ENCODE measurements around the gene ACTL9.
"Not testable (repeated sequence)": the region's sequence is repeated elsewhere in the genome, so short reads cannot be mapped to it uniquely, and the experiment has no call there.

The ACTL9 gene, protein sequence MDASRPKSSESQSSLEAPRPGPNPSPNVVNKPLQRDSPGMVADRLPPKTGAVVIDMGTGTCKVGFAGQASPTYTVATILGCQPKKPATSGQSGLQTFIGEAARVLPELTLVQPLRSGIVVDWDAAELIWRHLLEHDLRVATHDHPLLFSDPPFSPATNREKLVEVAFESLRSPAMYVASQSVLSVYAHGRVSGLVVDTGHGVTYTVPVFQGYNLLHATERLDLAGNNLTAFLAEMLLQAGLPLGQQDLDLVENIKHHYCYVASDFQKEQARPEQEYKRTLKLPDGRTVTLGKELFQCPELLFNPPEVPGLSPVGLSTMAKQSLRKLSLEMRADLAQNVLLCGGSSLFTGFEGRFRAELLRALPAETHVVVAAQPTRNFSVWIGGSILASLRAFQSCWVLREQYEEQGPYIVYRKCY

GRCh38 chr19:8698433-8699063 is at the start of gene ACTL9:
Gene ACTL9, minus strand, starts transcription at chr19:8698795. Its CDS starts 94 bp downstream, at chr19:8698701.
- no peak for DNase-seq

GRCh38 chr19:8739291-8740065 is 40.9 kb upstream of the ACTL9 start:
- not testable (repeated sequence) for DNase-seq

DNA sequence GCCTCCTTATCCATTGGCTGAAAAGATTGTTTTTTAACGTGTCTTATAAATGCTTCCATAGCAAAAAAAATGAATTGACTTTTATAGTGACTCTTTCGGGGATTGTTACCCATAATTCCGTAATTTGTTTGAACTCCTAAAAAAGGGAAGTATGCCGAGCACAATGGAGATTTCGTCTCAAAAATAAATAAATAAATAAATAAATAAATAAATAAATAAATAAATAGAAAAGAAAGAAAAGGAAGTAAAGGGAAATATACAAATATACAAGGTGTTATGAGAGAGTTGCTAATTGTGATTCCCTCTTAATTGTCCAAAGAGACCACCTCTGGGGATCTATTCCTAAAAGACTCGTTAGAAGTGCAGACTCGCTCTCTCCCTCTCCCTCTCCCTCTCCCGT is 39.8 kb upstream of the ACTL9 start:
- DNase-seq = no peak

- no peak for DNase-seq
Observed at GRCh38 chr19:8731428-8732169, 33.0 kb upstream of the ACTL9 start.

DNA sequence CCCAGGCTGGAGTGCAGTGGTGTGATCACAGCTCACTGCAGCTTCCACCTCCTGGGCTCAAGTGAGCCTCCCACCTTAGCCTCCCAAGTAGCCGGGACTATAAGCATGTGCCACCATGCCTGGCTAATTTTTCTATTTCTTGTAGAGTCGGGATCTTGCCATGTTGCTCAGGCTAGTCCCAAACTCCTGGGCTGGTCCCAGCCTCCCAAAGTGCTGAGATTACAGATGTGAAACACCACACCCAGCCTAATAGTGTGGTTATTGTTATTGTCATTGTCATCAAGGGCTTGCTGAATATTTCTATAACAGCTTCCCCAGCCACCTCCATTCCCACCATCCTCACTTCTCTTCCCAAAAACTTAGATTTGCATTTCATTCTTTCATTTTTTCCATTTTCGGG is 25.7 kb upstream of the ACTL9 start:
- DNase-seq = no peak

DNA sequence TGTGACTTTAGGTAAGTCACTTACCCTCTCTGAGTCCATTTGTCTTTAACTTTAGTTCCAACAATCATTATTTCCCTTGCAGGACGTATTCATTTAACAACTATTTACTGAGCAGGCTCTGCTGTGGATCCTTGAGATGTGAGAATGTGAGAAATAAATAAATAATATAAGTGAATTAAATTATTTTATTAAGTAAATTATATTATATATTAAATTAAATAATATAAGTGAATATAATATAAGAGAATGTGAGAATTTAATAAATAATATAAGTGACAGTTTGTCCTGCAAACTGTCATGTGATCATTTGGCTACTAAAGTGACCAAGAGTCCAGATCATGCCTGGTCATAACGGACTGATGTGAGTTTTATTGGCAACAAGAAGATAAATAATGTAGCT is 23.4 kb upstream of the ACTL9 start:
- no peak for DNase-seq

DNA sequence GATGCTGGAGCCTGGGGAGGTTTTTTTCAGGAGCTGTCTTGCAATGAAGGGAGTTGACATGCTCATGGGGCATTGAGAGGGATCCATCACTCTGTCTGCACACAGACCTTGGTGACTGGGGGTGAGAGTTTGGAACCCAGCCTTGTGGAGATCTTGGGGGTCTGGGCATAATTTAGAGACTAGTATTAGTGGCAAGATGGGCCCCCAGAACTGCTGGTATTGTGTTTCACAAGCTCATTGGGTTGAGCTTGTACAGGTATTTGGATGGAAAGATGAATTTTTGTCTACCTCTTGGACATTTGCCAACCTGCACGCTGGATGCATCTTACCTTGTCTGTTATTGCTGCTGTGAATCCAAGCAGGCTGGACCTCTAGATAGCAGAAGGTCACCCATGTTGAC is 22.7 kb upstream of the ACTL9 start, which contains the start of gene OR2Z1:
OR2Z1 (plus strand) TSS at position 301 of the 400 bp plus-strand sequence. CDS start 9,395 bp downstream, outside the sequence.
- DNase-seq = no peak

- DNase-seq = not testable (repeated sequence)
Observed at GRCh38 chr19:8710337-8710736, 11.7 kb upstream of the ACTL9 start.

DNA sequence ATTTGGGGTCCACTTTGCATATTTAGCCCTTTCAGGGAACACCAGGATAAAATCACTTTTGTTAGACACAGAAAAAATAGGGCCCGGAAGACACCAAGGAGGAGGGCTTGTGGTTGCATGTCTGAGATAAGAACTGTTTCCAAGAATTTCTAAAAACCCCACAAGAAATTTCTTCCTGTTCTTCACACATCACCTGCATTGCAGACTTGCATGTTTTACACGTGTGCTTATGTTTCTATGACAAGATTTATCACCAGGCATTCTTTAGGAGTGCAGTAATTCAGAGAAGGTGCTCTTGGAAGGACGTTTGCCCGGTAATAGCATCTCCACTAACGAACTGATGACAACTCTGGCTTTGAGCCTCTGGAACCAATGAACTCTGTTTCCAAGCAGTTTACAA is 7.1 kb upstream of the ACTL9 start:
- no peak for DNase-seq

DNA sequence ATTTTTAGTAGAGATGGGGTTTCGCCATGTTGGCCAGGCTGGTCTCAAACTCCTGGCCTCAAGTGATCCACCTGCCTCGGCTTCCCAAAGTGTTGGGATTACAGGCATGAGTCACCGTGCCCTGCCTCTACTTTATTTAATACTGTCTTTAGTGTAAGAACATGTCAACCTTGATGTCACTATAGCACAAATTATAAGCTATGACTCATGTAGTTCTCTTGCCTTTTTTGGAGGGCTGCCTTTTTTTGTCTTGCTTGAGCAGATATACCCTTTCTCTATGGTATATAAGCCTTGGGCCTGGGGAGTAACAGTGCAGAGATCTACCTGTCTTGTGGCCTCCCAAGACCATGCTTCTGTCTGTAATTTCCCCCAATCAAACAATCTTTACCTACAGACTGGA is 6.7 kb upstream of the ACTL9 start:
- DNase-seq = not testable (repeated sequence)

GRCh38 chr19:8703223-8703622 is 4.6 kb upstream of the ACTL9 start:
- no peak for DNase-seq

GRCh38 chr19:8702350-8702749 is 3.8 kb upstream of the ACTL9 start:
- no peak for DNase-seq

- DNase-seq = no peak
Observed at GRCh38 chr19:8700956-8701355, 2.4 kb upstream of the ACTL9 start.

- no peak for DNase-seq
Observed at GRCh38 chr19:8699908-8700307, 1.3 kb upstream of the ACTL9 start.

DNA sequence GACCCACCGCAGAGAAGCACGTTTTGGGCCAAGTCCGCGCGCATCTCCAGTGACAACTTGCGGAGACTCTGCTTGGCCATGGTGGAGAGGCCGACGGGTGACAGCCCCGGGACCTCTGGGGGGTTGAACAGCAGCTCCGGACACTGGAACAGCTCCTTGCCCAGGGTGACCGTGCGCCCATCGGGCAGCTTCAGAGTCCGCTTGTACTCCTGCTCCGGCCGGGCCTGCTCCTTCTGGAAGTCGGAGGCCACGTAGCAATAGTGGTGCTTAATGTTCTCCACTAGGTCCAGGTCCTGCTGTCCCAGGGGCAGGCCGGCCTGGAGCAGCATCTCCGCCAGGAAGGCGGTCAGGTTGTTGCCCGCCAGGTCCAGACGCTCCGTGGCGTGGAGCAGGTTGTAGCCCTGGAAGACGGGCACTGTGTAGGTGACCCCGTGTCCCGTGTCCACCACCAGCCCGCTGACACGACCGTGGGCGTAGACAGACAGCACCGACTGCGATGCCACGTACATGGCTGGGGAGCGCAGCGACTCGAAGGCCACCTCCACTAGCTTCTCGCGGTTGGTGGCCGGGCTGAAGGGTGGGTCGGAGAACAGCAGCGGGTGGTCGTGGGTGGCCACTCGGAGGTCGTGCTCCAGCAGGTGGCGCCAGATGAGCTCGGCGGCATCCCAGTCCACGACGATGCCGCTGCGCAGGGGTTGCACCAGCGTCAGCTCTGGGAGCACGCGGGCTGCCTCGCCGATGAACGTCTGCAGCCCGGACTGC is 743 bp downstream of the ACTL9 start:
- DNase-seq = no peak

DNA sequence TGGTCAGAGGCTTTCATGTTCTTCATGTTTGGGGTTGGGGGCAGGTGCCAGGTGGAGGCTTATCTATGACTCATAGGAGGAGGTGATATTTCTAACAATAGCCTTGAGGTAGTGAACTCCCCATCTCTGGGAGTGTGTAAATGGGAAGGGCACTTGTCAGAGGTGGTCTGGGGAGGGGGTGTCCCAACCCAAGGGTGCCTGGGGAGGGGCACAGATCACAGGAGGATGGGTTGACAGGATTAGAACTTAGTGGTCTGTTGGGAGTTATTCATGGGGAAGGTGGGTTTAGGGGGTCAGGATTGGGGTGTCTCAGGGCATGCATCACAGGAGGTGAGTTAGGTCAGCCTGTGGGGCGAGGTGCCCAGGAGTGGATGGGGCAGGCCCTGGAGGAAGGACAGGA is 1.6 kb downstream of the ACTL9 start:
- no peak for DNase-seq

DNA sequence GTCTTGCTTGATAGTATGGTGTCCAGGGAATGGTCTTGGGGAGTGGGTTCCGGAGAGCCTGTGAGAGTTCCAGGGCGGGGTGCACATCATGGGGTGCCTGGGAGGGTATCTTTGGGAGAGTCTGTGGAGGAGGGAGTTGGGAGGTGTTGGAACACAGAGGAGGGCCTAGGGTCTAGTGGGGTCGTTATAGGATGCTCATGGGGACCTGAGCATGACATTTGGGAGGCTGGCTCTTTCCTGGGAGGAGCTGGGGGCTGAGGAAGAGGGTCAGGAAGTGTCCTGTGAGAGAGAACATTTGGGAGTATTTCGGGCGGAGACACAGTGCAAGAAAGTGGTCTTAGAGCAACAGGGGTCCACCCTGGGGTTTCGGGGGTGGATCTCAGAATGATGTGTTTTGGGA is 2.7 kb downstream of the ACTL9 start:
- DNase-seq = no peak

DNA sequence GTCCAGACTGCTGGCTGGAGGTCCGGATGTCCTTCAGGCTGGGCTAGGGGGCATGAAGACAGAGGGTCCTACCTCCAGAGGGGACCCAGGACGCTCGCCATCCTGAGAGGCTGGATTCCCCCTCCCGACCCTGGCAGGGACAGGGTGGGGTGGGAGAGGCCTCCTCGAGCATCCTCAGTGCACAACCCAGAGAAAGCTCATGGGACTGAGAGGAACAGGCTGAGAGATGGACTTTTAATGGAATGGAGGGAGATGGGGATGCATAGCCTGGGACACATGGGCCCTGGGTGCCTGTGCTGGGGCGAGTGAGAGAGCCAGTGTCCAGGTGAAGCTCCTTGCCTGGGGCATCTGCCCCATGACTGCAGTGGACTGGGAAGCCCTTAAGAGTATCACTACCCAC is 3.1 kb downstream of the ACTL9 start:
- no peak for DNase-seq

DNA sequence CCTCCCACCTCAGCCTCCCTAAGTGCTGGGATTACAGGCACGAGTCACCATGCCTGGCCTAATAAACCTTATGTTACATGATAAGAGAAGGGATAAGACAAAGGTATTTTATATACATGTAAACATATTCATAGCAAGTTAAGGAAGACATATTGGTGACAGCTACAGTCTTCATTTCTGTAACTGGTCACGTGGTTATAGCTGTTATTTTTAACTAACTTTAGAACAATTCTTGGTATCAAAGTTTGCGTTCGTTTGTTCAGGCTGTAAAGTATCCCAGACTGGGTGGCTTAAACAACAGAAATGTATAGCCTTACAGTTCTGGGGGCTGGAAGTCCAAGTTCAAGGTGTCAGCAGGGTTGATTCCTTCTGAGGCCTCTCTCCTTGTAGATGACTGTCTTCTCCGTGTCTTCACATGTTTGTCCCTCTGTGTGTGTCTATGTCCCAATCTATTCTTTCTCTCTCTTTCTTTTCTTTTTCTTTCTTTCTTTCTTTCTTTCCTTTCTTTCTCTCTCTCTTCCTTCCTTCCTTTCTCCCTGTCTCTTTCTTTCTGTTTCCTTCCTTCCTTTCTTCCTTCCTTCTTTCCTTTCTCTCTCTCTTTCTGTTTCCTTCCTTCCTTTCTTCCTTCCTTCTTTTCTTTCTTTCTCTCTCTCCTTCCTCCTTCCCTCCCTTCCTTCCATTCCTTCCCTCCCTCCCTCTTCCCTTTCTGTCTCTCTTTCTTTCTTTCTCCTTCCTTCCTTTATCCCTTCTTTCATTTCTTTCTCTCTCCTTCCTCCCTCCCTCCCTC is 7.6 kb downstream of the ACTL9 start:
- DNase-seq = no peak

- no peak for DNase-seq
Observed at GRCh38 chr19:8688930-8689329, 9.7 kb downstream of the ACTL9 start.

DNA sequence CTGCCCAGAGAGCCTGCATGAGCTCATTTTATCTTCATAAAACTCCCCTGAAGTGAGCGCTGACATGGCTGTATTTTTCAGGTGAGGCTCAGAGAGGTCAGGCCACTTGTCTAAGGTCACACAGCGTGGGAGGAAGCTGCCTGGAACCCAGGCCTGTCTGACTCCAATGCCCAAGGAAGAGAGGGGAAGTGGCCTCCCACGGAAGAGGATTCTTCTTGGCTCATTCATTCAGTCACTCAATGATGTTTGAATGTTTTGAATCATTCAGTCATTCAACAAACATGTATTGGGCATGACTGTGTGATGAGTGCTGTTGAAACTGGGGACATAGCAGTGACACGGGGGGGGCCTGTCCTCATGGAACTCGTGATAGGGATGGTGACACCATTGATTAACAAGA is 12.0 kb downstream of the ACTL9 start:
- no peak for DNase-seq
